Breast epithelium (tissue), 3 donors: ENCODE measurements around the gene KCNJ6.

Experiments used
- CTCF ChIP-seq, 3 donors: fragments of 450-650 bp; IDR thresholded peaks; one replicate each; pipeline ENCODE4 v1.5.1; 2016 to 2017; ENCODE audit warnings: antibody characterized with exemption in 3 of 3, mild to moderate bottlenecking in 3 of 3, moderate library complexity in 3 of 3
- POLR2A ChIP-seq: fragments of 450-650 bp; IDR thresholded peaks from one replicate; pipeline ENCODE4 v1.6.1; 2016; ENCODE audit warnings: antibody characterized with exemption, mild to moderate bottlenecking, moderate library complexity

- TF ChIP-seq CTCF (IDR thresholded peaks at IDR 0.05) (no peak), POLR2A (no peak)
Observed at GRCh38 chr21:37917612-37918011, 1.4 kb upstream of the KCNJ6 start.
